Islet precursor cell (in vitro differentiated cells): ENCODE results near the gene DMAC2.
A peak's percentile ranks its signal among the peaks of the same experiment; 100 is the strongest.
"Not testable (repeated sequence)": the region's sequence is repeated elsewhere in the genome, so short reads cannot be mapped to it uniquely, and the experiment has no call there.

ENCODE experiments used
- DNase-seq: peaks from one replicate; pipeline ENCODE4 v3.0.0-alpha.2; 2018

The DMAC2 gene

GRCh38 chr19:41439441-41440222 is at the start of gene DMAC2:
Gene DMAC2 (minus strand): TSS chr19:41439912. CDS start chr19:41439899, 13 bp downstream.
- peak; percentile 98 for DNase-seq

- DNase-seq = not testable (repeated sequence)
Measured at GRCh38 chr19:41486953-41487352, 47.2 kb upstream of the DMAC2 start.

- no peak for DNase-seq
Measured at GRCh38 chr19:41484822-41485221, 45.1 kb upstream of the DMAC2 start.

- DNase-seq = no peak
Measured at GRCh38 chr19:41480336-41480735, 40.6 kb upstream of the DMAC2 start.

- no peak for DNase-seq
Measured at GRCh38 chr19:41479757-41480191, 40.1 kb upstream of the DMAC2 start.

- DNase-seq = no peak
Measured at GRCh38 chr19:41478875-41479756, 39.4 kb upstream of the DMAC2 start.

GRCh38 chr19:41478171-41478570 is 38.5 kb upstream of the DMAC2 start:
- DNase-seq = no peak

GRCh38 chr19:41476583-41476982 is 36.9 kb upstream of the DMAC2 start:
- DNase-seq = no peak

- DNase-seq = not testable (repeated sequence)
Measured at GRCh38 chr19:41463257-41464256, 23.8 kb upstream of the DMAC2 start.

GRCh38 chr19:41462497-41462896 is 22.8 kb upstream of the DMAC2 start:
- DNase-seq = no peak

GRCh38 chr19:41457241-41457640 is 17.5 kb upstream of the DMAC2 start:
- DNase-seq = no peak

- no peak for DNase-seq
Measured at GRCh38 chr19:41456342-41456918, 16.7 kb upstream of the DMAC2 start.

- DNase-seq = no peak
Measured at GRCh38 chr19:41455936-41456335, 16.2 kb upstream of the DMAC2 start.

- DNase-seq = no peak
Measured at GRCh38 chr19:41452584-41453275, 13.0 kb upstream of the DMAC2 start.

- DNase-seq = no peak
Measured at GRCh38 chr19:41449865-41450178, 10.1 kb upstream of the DMAC2 start.

- peak; percentile 91 for DNase-seq
Measured at GRCh38 chr19:41449079-41449864, 9.6 kb upstream of the DMAC2 start.

GRCh38 chr19:41447732-41448332 is 8.1 kb upstream of the DMAC2 start:
- no peak for DNase-seq

- DNase-seq = peak; percentile 29
Measured at GRCh38 chr19:41445575-41445974, 5.9 kb upstream of the DMAC2 start.

GRCh38 chr19:41443813-41444455 is 4.2 kb upstream of the DMAC2 start:
- no peak for DNase-seq
